Right lobe of liver (tissue), 4 donors: ENCODE measurements around the gene OGFOD2.

Source experiments
- POLR2A ChIP-seq: fragments of 450-650 bp; IDR thresholded peaks from one replicate; pipeline ENCODE4 v1.6.1; 2017; ENCODE audit warnings: antibody characterized with exemption, mild to moderate bottlenecking
- TF ChIP-seq, protein P1 (sequence below), 4 donors: fragments of 200-600 bp in 3 of 4; fragments of 450-650 bp in 1 of 4; IDR thresholded peaks; one replicate each; pipeline versions ENCODE4 v1.5.1 to v1.8.0; 2016 to 2022; ENCODE audit warnings: antibody characterized with exemption in 4 of 4, mild to moderate bottlenecking in 2 of 4
- donor health status: DM: no; HTN: no; CAD: no.
- donor health status: DM: no; HTN: no; CAD: no.
- donor health status: DM: no; HTN: yes; CAD: no.

- TF ChIP-seq, protein P1, sequence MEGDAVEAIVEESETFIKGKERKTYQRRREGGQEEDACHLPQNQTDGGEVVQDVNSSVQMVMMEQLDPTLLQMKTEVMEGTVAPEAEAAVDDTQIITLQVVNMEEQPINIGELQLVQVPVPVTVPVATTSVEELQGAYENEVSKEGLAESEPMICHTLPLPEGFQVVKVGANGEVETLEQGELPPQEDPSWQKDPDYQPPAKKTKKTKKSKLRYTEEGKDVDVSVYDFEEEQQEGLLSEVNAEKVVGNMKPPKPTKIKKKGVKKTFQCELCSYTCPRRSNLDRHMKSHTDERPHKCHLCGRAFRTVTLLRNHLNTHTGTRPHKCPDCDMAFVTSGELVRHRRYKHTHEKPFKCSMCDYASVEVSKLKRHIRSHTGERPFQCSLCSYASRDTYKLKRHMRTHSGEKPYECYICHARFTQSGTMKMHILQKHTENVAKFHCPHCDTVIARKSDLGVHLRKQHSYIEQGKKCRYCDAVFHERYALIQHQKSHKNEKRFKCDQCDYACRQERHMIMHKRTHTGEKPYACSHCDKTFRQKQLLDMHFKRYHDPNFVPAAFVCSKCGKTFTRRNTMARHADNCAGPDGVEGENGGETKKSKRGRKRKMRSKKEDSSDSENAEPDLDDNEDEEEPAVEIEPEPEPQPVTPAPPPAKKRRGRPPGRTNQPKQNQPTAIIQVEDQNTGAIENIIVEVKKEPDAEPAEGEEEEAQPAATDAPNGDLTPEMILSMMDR (IDR thresholded peaks at IDR 0.05), result no peak
- TF ChIP-seq POLR2A, result no peak
These were observed 14.9 kb downstream of the OGFOD2 start for GRCh38 chr12:122989874-122990419.
